PFSK-1 (cell line): ENCODE measurements around the gene TSPAN15.

Experiments
- FOXP2 ChIP-seq: optimal IDR thresholded peaks from 2 replicates; pipeline ENCODE3; 2011; ENCODE audit warnings: borderline replicate concordance, control low read depth, inconsistent platforms; ENCODE audit not compliant: insufficient read depth; ENCODE audit errors: extremely low read length, extremely low read depth
- POLR2AphosphoS5 ChIP-seq: IDR thresholded peaks from 2 replicates; pipeline ENCODE4 v1.6.1; 2012; ENCODE audit warnings: low read depth, mild to moderate bottlenecking, control low read depth, low read length, moderate library complexity
- SIN3A ChIP-seq: IDR thresholded peaks from 2 replicates; pipeline ENCODE4 v1.6.1; 2012; ENCODE audit warnings: mild to moderate bottlenecking, low read length, moderate library complexity, borderline replicate concordance; ENCODE audit not compliant: insufficient read depth
- TF ChIP-seq, protein P1 (sequence below), 2 experiments: IDR thresholded peaks; 2 replicates each; pipeline versions ENCODE4 v1.6.1 to v1.8.0; 2011 to 2012; ENCODE audit warnings: low read depth in 2 of 2, low read length in 2 of 2, control low read depth in 1 of 2, inconsistent platforms in 1 of 2, mild to moderate bottlenecking in 1 of 2, moderate library complexity in 1 of 2; ENCODE audit not compliant: insufficient read depth in 1 of 2

DNA sequence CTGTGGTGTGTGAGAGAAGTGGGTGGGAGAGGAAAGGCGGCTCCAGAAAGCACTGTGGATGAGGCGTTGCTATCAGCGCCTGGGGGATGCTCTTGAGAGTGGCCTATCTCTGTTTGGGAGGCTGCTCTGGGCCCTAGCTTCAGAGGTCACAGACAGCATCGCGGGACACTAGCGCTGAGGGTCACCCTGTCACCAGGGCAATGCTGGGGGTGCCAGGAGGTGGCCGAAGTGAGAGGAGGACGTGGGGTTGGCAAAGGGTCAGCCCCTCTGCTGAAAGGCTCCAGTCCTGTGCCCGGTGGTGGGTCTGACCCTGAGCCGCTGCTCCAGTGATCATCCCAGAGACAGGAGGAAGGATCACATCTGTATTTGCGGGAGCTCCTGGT lies 31.5 kb upstream of the TSPAN15 start:
- TF ChIP-seq POLR2AphosphoS5 (no peak), SIN3A (no peak), FOXP2 (no peak)
- TF ChIP-seq, protein P1, sequence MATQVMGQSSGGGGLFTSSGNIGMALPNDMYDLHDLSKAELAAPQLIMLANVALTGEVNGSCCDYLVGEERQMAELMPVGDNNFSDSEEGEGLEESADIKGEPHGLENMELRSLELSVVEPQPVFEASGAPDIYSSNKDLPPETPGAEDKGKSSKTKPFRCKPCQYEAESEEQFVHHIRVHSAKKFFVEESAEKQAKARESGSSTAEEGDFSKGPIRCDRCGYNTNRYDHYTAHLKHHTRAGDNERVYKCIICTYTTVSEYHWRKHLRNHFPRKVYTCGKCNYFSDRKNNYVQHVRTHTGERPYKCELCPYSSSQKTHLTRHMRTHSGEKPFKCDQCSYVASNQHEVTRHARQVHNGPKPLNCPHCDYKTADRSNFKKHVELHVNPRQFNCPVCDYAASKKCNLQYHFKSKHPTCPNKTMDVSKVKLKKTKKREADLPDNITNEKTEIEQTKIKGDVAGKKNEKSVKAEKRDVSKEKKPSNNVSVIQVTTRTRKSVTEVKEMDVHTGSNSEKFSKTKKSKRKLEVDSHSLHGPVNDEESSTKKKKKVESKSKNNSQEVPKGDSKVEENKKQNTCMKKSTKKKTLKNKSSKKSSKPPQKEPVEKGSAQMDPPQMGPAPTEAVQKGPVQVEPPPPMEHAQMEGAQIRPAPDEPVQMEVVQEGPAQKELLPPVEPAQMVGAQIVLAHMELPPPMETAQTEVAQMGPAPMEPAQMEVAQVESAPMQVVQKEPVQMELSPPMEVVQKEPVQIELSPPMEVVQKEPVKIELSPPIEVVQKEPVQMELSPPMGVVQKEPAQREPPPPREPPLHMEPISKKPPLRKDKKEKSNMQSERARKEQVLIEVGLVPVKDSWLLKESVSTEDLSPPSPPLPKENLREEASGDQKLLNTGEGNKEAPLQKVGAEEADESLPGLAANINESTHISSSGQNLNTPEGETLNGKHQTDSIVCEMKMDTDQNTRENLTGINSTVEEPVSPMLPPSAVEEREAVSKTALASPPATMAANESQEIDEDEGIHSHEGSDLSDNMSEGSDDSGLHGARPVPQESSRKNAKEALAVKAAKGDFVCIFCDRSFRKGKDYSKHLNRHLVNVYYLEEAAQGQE (IDR thresholded peaks at IDR 0.05; ENCODE audit: insufficient read depth in 1 of 2, low read depth in 2 of 2, low read length in 2 of 2): no peak
